Kasumi-1 (cell line): ENCODE data around the gene ZSCAN21.
A peak's percentile ranks its signal among the peaks of the same experiment; 100 is the strongest.
"Not testable (repeated sequence)": the region's sequence is repeated elsewhere in the genome, so short reads cannot be mapped to it uniquely, and the experiment has no call there.

Source experiments
- DNase-seq, 2 experiments: peaks; one replicate each; lab custom pipeline; 2025; lab: John Stamatoyannopoulos, UW

The ZSCAN21 gene

GRCh38 chr7:100049441-100050291 lies at the start of gene ZSCAN21:
Gene ZSCAN21, plus strand, starts transcription at chr7:100049774. Its CDS starts 7,233 bp downstream, at chr7:100057007.
- peak; percentile 38 to 60 for DNase-seq

GRCh38 chr7:100000239-100000638 lies 49.3 kb upstream of the ZSCAN21 start:
- no peak for DNase-seq

- DNase-seq: no peak
These were observed 45.6 kb upstream of the ZSCAN21 start for GRCh38 chr7:100003711-100004661.

DNA sequence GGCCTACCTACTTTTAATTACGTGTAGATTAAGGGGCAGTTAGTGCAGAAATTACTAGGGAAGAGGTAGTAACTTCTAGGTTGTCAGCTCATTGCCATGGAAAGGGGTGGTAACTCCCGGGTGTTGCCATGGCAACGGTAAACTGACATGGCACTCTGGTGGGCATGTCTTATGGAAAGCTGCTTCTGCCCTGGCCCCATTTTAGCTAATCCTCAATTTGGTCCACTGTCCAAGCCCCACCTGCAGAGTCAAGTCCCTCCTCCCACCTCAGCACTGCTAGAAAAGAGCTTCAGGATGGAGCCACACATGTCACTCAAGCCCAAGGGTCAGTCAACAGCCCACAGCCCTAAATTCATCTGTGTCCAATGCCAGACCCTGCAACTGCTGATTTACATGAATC lies 41.7 kb upstream of the ZSCAN21 start:
- no peak for DNase-seq

DNA sequence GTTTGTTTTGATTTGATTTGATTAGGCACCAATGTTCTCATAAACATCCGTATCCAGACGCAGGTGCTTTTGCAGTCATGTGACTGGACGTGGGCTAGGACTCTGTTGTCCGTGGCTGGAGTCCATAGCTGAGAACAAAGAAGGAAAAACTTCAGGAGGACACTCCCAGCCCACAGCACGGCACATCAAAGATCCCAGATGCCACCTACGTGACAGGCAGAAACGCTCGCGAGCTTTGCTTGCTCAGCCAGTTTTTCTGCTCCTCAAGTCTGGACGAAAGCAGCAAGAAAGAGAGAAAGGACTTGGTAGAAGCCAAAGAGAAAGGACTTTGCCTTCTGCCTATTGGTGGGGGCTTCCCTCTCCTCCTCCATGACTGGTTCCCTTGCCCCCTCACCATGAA lies 41.0 kb upstream of the ZSCAN21 start:
- no peak for DNase-seq

- not testable (repeated sequence) for DNase-seq
These were observed 39.6 kb upstream of the ZSCAN21 start for GRCh38 chr7:100009952-100010351.

DNA sequence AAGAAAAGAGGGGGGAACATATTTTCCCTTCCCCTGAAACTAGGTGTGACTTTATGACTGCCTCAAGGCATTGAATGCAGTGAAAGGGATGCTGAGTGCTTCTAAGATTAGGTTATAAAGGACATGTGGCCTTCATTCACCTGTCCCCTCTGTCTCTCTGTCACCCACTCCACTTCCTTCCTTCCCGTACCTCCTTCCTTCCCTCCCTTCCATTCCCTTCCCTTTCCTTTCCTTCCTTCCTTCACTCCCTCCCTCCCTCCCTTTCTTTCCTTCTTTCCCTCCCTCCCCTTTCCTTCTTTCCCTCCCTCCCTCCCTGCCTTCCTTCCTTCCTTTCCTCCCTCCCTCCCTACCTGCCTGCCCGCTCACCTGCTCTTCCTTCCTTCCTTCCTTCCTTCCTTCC lies 38.7 kb upstream of the ZSCAN21 start:
- DNase-seq: no peak

DNA sequence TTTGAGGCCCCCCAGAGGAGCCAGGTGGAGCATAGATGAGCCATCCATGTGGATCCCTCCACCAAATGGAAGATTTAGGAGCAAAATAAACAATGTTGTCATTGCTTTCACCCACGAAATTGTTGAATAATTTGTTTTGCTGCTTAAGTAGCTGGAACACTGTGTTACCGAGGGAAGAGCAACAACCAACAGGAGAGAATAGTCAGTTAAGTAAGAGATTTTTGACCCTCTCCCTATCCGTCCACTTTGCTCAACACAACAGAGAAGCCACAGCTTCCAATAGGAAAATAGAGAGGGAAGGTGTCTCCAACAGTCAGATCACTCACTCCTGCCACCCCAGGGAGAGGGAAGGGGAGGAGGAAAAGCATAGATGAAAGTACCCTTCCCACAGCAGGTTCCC lies 38.1 kb upstream of the ZSCAN21 start:
- no peak for DNase-seq

- DNase-seq: not testable (repeated sequence)
These were observed 36.9 kb upstream of the ZSCAN21 start for GRCh38 chr7:100012385-100013327.

GRCh38 chr7:100013328-100013676 lies 36.3 kb upstream of the ZSCAN21 start:
- DNase-seq: no peak

DNA sequence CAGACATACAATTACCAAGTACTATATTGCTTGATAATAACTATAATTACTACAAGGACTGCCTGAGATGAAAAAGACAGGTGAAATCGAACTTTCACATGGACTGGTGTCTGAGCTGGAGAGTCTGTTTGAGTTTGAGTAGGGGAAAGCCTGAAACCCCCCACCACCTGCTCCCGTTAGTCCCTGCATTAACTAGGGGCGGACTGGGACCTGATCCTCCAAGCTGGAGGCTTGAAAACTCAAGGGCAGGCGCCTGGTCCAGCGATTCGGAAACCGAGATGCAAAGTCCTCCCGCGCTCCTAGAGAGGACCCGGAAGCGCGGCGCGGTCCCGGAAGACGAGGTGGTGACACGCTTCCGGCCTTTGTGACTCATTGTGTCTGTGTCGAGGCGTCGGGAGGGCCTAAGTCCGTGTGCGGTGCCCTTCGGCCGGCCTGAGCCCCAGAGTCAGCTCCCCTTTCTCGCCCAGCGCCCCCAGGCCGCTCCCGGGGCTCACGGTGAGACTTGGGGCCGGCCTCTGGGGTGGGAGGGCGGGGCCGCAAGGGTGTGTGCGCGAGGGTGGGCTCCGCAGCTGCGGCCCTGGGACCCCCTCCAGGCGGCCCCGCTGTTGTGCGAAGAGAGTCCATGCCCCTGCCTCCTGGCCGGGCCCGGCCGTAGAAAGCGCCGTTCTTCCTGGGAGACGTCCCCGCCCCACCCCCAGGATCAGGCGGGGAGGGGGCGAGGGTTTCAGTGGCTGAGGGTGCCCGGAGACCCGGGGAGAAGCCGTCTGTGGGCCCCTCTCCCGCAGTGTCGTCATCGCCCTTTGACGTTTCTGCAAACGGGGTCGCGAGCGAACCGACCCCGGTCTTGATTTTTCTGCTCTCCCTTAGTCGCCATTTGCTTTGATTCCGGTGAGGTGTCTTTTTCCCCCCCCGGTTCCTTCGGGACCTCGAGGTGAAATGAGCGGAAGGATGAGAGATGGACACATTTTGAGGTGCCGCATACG lies 34.1 kb upstream of the ZSCAN21 start, which contains the start of gene ZKSCAN1:
TSS of gene ZKSCAN1 (plus strand) at position 365 of the 983 bp plus-strand sequence. CDS start 7,911 bp downstream, outside the sequence.
- peak; percentile 92 for DNase-seq

DNA sequence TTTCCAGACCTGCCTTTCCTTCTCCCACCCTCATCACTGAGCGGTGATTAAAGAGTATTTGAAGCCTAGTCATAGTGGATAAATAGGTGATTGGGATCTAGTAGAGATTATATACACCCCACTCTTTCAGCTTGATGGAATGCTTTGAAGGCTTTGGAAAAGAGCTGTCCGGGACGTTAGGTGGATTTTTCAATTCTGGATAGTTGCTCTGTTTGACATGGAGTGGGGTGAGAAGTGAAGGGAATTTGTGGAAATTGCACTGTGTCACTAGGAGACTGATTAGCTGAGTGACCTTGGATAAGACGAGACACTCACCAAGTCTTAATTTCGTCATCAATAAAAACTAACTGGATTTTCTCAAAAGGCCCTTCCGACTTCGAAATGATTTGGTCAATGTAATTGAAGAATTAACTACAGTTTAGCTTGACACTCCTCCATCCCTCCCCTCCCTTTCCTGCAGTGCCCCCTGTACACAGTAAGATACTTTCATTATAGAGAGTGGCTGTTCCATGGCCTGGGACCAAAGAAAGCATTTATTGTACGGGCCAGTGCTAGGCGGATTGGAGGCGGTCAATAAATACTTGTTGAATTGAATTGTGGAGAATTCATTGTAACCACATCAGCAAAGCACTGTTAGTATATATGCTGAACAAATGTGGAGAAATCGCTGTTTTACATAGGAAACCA lies 33.2 kb upstream of the ZSCAN21 start:
- peak in 1 of 2 experiments; percentile 9 for DNase-seq

GRCh38 chr7:100017300-100017699 lies 32.3 kb upstream of the ZSCAN21 start:
- DNase-seq: no peak

DNA sequence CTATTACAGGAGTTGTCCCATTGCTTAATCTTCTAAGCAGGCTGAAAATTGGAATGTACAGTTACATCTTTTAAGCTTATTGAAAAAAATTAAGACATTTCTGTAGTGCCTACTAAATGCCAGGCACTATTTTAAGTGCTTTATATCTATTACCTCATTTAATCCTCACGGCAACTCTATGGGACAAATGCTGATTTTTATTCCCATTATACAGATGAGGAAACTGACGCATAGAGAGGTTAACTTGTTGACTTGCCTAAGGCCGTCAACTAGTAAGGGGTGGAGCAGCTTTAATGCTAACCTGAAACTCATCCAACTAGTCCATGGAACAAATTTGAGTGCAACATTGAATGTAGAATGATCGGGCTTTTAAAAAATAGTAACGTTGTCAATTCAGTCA lies 31.7 kb upstream of the ZSCAN21 start:
- no peak for DNase-seq

DNA sequence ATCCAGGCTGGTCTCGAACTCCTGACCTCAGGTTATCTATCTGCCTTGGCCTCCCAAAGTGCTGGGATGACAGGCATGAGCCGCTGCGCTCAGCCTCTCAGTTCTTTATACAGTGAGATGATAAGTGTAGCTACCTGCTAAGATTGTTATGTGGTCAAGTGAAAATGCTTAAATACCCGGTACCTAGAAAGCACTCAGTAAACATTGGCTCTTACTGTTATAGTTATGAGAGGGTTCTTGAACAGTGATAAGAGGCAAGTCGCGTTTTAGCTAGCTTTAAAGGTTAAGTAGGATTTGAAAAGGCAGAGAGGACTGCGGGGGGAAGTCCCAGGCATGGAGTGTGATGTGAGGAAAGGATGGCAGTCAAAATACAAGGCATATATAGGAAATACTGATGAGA lies 29.7 kb upstream of the ZSCAN21 start:
- no peak for DNase-seq

DNA sequence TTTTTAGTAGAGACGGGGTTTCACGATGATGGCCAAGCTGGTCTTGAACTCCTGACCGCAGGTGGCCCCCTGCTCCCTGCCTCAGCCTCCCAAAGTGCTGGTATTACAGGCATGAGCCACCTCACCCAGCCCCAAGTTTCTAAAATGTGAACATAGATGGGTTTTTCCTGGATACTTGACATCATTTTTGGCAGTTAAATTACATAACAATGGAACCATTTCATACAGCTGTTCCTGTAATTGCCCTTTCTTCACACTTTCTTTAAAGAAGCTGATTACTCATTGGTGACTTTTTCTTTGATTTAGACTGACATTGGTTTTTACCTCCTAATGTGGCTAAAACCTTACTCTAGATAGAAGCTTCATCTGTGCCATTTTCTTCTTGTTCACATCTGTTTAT lies 28.3 kb upstream of the ZSCAN21 start:
- no peak for DNase-seq

- no peak for DNase-seq
These were observed 27.0 kb upstream of the ZSCAN21 start for GRCh38 chr7:100022621-100023020.

GRCh38 chr7:100023526-100023925 lies 26.0 kb upstream of the ZSCAN21 start:
- no peak for DNase-seq

DNA sequence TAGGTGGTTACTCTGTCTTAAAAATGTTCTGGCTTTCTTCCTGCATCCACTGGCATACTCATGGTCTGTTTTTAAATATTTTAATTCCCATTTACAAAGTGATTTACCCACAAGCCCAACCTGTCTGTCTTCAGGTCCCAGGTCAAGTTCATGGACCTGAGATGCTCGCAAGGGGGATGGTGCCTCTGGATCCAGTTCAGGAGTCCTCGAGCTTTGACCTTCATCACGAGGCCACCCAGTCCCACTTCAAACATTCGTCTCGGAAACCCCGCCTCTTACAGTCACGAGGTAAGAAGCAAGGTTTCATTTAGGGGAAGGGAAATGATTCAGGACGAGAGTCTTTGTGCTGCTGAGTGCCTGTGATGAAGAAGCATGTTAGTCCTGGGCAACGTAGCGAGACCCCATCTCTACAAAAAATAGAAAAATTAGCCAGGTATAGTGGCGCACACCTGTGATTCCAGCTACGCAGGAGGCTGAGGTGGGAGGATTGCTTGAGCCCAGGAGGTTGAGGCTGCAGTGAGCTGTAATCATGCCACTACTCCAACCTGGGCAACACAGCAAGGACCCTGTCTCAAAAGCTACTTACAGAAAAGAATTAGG lies 25.5 kb upstream of the ZSCAN21 start:
- no peak for DNase-seq
